Stimulated activated CD8-positive, alpha-beta memory T cell treated with anti-CD3 and anti-CD28 coated beads, Interleukin-4, amount 100 ng/mL, for 4 hours (primary cell): ENCODE measurements around the gene HLA-DMA.

Source experiments
- DNase-seq, 2 donors: peaks; one replicate each; pipeline ENCODE4 v3.0.0-alpha.2; 2020; ENCODE audit warnings: low read depth in 2 of 2, low spot score in 1 of 2

HLA-DMA gene

DNA sequence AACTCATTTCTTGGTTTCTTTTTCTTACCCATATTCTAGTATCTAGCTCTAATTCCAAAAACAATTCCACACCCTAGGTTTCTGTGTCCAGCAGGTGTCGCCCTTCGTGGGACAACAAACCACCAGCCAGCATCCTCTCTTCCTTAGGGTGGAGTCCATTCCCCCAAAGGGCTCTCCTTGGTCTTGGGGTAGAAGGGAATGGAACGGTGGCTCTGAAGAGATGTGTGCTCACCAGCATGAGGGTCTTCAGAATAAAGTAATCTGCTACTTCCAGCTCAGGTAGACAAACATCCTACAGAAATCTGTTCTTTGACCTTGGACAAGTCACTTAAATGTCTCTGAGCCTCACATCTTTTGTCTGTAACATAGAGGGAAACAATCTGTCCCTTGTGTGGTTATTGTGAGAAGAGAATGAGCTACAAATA is 19.2 kb downstream of the HLA-DMA start:
- peak; percentile 37 to 78 for DNase-seq

DNA sequence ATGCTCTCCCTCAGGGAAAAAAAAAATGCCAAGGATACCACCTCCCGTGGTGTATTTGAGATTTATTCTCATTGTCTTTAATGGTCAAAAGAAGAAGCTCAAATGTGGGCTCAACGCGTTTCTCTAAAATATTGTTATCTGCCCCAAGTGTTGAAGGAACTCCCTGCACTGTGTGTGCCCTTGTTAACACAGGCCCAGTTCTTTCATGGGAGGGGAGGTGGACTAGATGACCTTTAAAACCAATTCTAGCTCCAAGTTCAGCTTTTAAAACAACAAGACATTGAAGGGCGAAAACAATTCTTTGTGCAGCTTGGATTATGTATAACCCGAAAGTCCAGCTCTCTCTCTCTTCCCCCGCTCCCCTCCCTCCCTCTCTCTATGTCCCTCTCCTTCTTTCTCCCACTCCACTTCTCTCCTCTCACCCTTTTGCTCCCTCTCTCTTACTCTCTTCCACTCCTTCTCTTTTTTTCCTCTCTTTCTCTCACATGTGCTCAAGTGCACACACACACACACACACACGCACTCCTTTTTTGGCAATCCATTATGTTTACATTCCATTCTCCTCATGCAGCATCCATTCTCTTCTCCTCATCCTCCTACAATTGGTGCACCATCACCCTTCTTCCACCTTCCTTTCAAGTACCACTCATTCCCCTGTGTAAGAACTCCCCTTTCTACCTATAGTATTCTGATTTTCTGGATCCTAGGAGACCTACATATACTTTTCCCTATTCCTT is 20.6 kb downstream of the HLA-DMA start:
- no peak for DNase-seq

DNA sequence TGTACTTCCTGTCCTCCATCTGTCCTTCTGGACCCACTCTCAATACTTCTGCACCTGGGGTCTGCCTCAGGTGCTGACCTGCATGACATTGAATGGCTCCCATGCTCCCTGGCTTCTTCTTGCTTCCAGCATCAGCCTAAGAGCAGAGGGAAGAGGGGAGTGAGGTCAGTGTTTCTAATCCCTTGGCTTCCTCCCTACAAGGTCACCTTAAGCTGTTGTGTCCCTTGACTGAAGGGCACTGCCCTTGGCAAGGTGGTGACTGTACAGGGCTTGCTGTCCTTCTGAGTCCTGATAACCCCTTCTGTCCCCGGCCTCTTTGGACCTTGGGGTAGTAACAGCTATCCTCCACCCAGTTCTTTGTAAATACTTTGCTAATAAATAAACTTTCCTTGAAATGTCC is 21.7 kb downstream of the HLA-DMA start:
- DNase-seq: no peak

DNA sequence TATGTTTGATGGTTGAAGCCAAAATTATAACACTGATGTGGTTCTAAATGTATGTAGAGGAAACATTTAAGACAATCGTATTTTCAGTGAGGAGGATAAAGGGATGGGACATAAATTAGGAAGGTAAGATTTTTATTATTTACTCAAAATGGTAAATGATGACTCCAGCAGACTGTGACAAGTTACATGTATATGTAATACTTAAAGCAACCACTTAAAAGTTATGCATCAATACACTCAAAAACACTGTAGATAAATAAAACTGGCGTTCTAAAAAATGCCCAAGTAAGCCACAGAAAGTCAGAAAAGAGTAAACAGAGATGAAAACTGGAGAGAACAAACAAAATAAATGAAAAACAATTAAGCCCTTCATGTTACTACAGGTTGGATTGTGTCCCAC is 30.8 kb downstream of the HLA-DMA start:
- DNase-seq: no peak

DNA sequence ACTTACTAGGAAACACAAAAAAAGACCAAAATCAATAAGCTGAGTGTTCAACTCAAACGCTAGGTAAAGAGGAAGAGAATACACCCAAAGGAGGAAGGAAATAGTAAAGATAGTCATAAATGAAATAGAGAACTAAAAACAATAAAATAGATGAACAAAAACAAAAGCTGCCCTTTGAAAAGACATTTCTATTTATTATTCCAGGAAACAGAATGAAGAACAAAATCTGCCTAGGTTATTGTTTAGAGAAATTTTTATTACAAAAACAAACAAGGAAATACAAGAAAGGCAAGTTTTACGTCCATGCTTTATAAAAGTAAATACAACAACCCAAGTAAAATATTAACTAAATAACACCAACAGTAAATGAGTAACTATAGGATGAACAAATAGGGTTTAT is 32.2 kb downstream of the HLA-DMA start:
- no peak for DNase-seq

DNA sequence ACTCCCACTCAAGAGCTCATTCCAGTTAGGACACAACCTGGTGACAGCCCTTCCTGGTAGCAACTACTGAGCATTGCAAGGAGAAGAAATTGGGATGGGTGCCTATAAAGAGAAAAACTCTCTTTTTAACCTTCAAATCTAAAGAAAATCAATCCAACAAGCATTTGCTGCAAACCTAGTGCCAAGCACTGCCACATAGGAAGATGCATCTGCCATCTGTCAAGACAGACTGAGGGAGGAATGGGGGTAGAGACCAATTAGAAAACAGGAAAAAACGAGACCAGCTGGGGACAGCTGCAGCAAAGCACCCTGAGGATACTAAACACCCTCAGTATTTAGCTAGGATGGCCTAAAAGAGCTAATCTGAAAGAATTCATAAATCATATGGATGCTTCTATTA is 39.9 kb downstream of the HLA-DMA start:
- no peak for DNase-seq

DNA sequence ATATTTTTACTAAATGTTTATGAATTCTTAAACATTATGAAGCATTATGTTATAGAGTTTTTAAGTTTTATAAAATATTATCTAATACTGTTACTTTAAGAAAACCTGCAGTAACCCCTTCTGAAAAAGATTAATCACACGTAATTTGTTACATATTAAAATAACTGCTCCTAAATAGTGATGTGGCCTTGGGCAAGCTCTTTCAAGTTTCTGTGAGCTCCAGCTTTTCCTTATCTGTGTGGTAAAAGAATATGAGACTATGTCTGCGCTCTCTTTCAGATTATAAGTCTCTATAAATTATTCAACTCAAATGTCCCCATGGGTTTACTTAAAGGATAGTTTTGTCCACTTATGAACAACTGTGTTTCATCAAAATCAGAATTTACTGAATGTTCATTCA is 44.0 kb downstream of the HLA-DMA start:
- DNase-seq: no peak

DNA sequence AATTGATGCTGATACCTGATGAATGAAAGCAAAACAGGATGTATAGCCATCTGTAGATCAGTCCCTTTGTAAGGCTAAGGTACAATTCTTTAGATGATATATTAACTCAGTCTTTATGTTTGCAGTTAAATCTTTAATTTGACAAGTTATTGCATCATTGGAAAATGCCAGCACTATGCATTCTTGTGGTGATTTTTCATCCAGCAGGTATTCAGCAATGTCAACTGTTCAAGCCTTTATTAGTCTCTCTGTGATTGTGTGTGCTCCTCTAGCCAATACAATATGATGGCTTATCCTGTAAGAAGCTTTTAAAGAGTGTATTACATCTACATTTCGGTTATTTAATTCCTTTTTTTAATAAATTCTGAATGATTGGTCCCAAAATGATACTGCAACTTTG is 46.4 kb downstream of the HLA-DMA start:
- DNase-seq: no peak

DNA sequence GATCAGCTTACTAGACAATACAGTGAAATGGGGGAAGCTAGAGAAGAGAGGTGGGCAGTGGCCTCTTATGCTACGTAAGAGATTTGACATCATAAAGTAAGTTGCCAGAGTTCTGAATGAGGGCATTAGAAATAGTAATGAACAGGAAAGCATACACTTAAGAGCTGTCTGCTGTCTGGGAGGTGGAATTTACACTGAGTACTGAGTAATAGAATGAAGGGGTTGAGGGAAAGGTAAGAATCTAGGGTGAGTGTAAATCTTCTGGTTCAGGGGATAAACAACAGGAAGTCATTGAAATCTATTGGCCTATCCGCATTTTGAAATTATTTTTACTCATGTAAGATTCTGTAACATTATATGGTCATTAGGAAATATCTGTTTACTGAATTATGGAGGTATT is 47.8 kb downstream of the HLA-DMA start:
- no peak for DNase-seq

- DNase-seq: no peak
Observed at GRCh38 chr6:32903952-32904351, 48.9 kb downstream of the HLA-DMA start.
